Stimulated activated CD4-positive, alpha-beta T cell treated with anti-CD3 and anti-CD28 coated beads, Interleukin-15, amount 100 ng/mL, for 1 hour (primary cell): ENCODE results near the gene GRB7.
"Not testable (repeated sequence)": the region's sequence is repeated elsewhere in the genome, so short reads cannot be mapped to it uniquely, and the experiment has no call there.

Experiments
- DNase-seq, 2 donors: peaks; one replicate each; pipeline ENCODE4 v3.0.0-alpha.2; 2020; ENCODE audit warnings: low read depth in 1 of 2, low spot score in 1 of 2

The GRB7 gene

DNA sequence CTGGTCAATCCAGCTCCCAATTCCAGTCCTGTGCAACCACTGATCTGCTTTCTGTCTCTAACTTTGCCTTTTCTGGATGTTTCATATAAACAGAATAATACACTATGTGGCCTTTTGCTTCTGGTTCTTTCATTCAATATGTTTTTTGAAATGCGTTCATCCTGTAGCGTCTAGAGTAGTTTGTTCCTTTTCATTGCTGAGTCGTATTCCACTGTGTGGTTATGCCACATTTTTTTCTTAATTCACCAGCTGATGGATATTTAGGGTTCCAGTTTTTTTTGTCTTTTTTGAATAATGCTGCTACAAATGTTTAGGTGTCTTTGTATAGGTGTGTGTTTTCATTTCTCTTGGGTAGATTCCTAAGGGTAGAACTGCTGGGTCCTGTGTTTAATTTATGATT, 5.2 kb upstream of the GRB7 start:
- DNase-seq = no peak

GRCh38 chr17:39735882-39736281, 1.9 kb upstream of the GRB7 start:
- no peak for DNase-seq

DNA sequence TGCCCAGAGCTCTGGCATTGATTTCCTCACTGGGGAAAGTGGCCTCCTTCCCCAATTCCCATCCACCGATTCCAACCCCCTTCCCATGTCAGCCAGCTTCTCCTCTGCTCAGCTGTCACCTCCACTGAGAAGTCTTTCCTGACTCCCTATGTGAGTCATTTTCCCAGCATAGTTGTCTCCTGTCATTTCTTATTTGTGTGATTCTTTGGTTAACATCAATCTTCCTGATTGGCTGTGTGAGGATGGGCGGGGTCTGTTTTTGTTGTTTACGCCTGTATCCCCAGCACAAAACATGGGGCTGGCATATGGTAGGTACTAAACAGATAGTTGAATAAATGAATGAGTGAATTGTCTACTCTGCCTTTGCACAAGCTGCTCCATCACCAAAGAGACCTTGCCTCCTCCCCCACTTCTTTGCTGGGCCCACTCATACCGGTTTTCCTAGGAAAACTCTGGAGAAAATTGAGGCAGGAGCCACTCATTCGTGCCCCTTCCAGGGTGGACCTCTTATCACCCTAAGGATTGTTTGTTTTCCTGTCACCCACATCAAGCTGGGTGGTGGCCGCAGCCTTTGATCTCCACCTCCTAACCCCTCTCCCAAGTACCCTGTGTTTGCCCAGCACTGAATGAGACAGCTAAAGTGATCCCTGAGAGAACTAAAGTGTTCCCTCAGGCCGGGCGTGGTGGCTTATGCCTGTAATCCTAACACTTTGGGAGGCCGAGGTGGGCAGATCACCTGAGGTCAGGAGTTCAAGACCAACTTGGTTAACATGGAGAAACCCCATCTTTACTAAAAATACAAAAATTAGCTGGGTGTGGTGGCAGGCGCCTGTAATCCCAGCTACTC, 1.2 kb upstream of the GRB7 start:
- no peak for DNase-seq

- DNase-seq = no peak
Measured at GRCh38 chr17:39737206-39737759, 455 bp upstream of the GRB7 start.

GRCh38 chr17:39738568-39738901, 797 bp downstream of the GRB7 start:
- DNase-seq = no peak

DNA sequence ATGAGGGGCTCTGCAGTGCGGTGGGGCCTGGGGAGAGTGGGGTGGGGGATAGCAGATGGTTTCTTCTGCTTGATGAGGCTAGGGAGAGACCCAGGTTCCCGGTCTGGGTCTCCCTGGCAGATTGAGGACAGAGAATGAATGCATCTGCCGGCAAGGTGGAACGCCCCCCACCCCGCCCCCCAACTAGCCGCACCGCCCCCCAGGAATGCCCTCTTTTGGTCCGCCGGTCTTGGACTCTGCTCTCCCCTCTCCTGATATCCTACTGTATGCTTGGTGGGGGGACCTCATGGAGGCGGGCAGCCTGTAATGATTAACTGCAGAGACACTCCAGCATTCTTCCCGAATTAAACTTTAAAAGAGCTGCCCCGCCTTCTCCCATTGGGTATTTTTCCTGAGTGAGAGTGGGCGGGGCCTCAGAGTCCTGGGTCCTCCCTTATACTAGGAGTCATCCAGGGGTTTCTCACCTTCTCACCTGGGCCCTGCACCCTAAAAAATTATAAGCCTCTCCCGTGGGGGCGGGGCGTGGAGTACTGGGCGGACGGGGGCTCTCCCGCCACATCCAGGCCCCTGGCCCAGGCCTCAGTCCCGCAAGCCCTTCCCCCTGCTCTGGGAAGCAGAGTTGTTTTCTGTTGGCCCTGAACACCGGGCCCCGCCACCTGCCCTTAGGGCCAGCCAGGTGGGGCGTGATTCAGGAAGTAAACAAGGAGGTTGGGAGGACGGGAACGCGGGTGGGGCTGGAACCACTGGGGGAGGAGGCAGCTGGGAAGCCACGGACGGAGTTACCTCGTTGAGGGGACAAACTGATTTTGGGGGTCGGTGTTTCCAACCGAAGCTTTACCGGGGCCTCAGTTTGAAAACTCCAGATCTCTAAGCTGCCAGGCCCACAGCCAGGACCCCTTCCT, 1.5 kb downstream of the GRB7 start:
- DNase-seq = no peak

- DNase-seq = no peak
Measured at GRCh38 chr17:39739885-39740356, 2.2 kb downstream of the GRB7 start.

GRCh38 chr17:39740357-39741111, 2.8 kb downstream of the GRB7 start:
- DNase-seq = no peak

DNA sequence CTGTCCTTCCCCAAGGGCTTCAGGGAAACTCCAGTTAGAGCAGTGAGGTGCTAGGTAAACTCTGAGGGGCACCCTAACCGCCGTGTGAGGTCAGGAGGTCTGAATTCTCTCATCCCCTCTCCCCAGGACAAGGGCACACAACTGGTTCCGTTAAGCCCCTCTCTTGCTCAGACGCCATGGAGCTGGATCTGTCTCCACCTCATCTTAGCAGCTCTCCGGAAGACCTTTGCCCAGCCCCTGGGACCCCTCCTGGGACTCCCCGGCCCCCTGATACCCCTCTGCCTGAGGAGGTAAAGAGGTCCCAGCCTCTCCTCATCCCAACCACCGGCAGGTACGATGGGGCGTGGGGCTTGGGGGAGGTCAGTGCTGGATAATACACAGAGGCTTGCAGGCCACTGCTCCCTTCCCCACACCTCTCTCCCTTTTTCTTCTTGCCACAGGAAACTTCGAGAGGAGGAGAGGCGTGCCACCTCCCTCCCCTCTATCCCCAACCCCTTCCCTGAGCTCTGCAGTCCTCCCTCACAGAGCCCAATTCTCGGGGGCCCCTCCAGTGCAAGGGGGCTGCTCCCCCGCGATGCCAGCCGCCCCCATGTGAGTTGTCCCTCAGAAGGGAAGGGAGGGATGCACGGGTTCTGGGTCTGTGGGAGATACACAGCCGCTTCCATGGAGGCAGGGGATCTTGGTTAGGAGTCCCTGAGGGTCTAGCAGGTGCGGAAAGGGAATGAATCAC, 4.6 kb downstream of the GRB7 start:
- DNase-seq = no peak

DNA sequence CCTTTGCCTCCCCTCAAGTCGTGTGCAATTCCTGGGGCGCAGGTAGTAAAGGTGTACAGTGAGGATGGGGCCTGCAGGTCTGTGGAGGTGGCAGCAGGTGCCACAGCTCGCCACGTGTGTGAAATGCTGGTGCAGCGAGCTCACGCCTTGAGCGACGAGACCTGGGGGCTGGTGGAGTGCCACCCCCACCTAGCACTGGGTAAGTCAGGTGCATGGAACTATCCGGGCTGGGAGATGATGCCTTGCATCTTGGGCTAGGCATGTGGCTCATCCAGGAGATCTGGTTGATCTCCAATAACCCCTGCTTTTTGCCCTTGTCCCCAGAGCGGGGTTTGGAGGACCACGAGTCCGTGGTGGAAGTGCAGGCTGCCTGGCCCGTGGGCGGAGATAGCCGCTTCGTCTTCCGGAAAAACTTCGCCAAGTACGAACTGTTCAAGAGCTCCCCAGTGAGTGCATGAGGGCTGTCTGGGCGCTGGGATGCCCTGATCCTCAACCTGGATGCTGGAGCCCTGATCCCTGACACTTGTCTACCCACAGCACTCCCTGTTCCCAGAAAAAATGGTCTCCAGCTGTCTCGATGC, 5.2 kb downstream of the GRB7 start:
- no peak for DNase-seq

- no peak for DNase-seq
Measured at GRCh38 chr17:39744075-39744835, 6.5 kb downstream of the GRB7 start.

DNA sequence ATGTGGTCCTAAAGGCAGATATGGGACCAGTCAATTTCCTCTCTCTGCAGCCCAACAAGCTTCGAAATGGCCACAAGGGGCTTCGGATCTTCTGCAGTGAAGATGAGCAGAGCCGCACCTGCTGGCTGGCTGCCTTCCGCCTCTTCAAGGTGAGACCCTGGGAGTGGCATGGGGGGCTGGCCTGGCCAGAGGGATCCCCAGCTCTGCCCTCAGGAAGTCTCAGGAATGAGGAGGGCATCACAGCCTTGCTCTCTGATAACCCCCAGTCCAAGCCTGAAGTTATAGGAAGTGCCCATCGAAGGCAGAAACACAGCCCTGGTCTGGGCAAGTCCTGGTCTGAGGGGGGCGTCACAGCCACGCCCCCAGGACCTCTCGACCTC, 7.1 kb downstream of the GRB7 start:
- no peak for DNase-seq

DNA sequence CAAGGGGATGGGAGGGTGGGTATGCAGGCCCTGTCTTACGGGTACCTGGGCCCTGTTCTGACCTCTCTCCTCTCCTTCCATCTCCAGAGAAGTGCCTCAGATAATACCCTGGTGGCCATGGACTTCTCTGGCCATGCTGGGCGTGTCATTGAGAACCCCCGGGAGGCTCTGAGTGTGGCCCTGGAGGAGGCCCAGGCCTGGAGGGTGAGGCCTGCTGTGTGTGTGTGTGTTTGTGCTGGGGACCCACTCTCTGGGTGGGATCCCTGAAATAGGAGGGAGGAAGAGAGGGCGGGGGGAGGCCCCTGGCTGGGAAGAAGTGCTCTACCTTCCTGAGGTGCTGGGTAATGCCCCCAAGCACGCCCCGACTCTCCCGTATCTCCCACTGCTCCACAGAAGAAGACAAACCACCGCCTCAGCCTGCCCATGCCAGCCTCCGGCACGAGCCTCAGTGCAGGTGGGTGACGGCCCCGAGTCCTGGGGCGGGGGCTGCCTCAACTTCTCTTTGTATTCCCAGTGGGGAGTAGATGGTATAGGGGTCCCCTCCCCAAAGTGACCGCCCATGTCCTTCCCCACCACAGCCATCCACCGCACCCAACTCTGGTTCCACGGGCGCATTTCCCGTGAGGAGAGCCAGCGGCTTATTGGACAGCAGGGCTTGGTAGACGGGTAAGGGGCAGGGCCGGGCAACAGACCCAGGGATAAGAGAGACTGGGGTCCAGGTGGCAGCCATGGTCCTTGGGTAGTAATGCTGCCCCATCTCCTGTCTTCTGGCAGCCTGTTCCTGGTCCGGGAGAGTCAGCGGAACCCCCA, 7.8 kb downstream of the GRB7 start:
- no peak for DNase-seq

GRCh38 chr17:39746145-39746461, 8.4 kb downstream of the GRB7 start:
- DNase-seq = no peak

- DNase-seq = no peak
Measured at GRCh38 chr17:39747745-39748144, 10.0 kb downstream of the GRB7 start.

DNA sequence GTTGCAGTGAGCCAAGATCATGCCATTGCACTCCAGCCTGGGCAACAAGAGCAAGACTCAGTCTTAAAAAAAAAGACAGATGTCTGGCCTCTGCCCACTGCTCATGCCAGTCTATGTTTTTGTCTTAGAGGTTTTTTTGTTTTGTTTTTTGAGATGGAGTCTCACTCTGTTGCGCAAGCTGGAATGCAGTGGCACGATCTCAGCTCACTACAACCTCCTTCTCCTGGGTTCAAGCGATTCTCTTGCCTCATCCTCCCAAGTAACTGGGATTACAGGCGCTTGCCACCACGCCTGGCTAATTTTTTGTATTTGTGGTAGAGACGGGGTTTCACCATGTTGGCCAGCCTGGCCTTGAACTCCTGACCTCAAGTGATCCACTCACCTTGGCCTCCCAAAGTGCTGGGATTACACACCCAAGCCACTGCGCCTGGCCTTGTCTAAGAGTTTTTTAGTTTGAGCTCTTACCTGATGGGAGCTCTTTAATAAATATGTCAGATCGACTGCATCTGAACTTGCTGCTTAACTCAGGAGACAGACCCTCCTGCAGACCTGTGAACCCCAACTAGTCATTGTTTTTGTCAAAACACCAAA, 10.8 kb downstream of the GRB7 start:
- not testable (repeated sequence) for DNase-seq

GRCh38 chr17:39750131-39751015, 12.6 kb downstream of the GRB7 start:
- DNase-seq = no peak
